Measurements from ENCODE around the gene SMAD3.

DNA sequence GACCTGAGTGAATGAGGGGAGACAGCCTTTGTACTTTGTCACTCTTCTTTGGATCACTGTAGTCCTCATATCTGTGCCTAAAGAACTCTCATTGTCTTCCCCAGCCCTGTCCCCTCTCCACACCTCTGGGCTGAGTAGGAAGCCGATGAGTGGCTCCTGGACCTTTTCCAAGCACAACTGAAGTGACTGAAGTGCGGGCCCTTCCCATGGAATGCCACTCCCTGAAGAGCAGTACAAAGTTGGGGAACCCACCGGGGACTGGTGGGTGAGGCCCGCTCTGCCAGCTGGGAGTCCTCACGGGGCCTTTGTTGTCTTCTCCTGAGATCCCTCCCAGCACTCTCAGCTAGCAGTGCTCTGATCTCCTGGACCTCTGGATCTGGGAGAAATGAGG lies 99.0 kb downstream of the SMAD3 start:
- TF ChIP-seq POLR2A (IDR thresholded peaks at IDR 0.05; ENCODE audit: low read length) (no peak), GATA1 (IDR thresholded peaks at IDR 0.05; ENCODE audit: low read depth, low read length) (no peak)

All from erythroblast (primary cell).